SKM-1 treated with dmso at 0.1 percent for 144 hours (cell line): Measurements from ENCODE around the gene PHKG2.
"Not testable (repeated sequence)": the region's sequence is repeated elsewhere in the genome, so short reads cannot be mapped to it uniquely, and the experiment has no call there.

Source experiments
- DNase-seq: peaks from one replicate; lab custom pipeline; 2025; ENCODE audit not compliant: unreplicated experiment; lab: John Stamatoyannopoulos, UW

The PHKG2 gene

GRCh38 chr16:30747799-30748633 is at the start of gene PHKG2:
Gene PHKG2 (plus strand): TSS chr16:30748425. CDS start chr16:30748821, 396 bp downstream.
- DNase-seq, result peak; percentile 98

GRCh38 chr16:30698816-30699614 is 49.2 kb upstream of the PHKG2 start, which contains the start of gene SRCAP:
Gene SRCAP (plus strand): TSS chr16:30699171. CDS start chr16:30700825, 1,654 bp downstream.
- DNase-seq, result peak; percentile 85

GRCh38 chr16:30699615-30700099 is 48.6 kb upstream of the PHKG2 start:
- no peak for DNase-seq

- DNase-seq, result no peak
Measured at GRCh38 chr16:30700491-30700890, 47.7 kb upstream of the PHKG2 start.

- no peak for DNase-seq
Measured at GRCh38 chr16:30700971-30701370, 47.3 kb upstream of the PHKG2 start.

GRCh38 chr16:30703071-30703470 is 45.2 kb upstream of the PHKG2 start:
- not testable (repeated sequence) for DNase-seq

- no peak for DNase-seq
Measured at GRCh38 chr16:30703971-30704370, 44.3 kb upstream of the PHKG2 start.

- DNase-seq, result no peak
Measured at GRCh38 chr16:30706046-30706445, 42.2 kb upstream of the PHKG2 start.

- no peak for DNase-seq
Measured at GRCh38 chr16:30710971-30711370, 37.3 kb upstream of the PHKG2 start.

- no peak for DNase-seq
Measured at GRCh38 chr16:30711712-30712111, 36.5 kb upstream of the PHKG2 start.

GRCh38 chr16:30715750-30716445 is 32.3 kb upstream of the PHKG2 start:
- peak; percentile 12 for DNase-seq

- DNase-seq, result no peak
Measured at GRCh38 chr16:30720086-30720485, 28.1 kb upstream of the PHKG2 start.

- no peak for DNase-seq
Measured at GRCh38 chr16:30720694-30721093, 27.5 kb upstream of the PHKG2 start.

GRCh38 chr16:30721167-30721566 is 27.1 kb upstream of the PHKG2 start:
- no peak for DNase-seq

GRCh38 chr16:30721606-30722005 is 26.6 kb upstream of the PHKG2 start:
- DNase-seq, result no peak

GRCh38 chr16:30722443-30722842 is 25.8 kb upstream of the PHKG2 start:
- no peak for DNase-seq

GRCh38 chr16:30722916-30723315 is 25.3 kb upstream of the PHKG2 start:
- DNase-seq, result no peak

- DNase-seq, result no peak
Measured at GRCh38 chr16:30723725-30724355, 24.4 kb upstream of the PHKG2 start.

GRCh38 chr16:30724641-30725417 is 23.4 kb upstream of the PHKG2 start:
- DNase-seq, result peak; percentile 67

- no peak for DNase-seq
Measured at GRCh38 chr16:30725418-30725792, 22.8 kb upstream of the PHKG2 start.
